ENCODE measurements around the gene CALCB.

CALCB gene

DNA sequence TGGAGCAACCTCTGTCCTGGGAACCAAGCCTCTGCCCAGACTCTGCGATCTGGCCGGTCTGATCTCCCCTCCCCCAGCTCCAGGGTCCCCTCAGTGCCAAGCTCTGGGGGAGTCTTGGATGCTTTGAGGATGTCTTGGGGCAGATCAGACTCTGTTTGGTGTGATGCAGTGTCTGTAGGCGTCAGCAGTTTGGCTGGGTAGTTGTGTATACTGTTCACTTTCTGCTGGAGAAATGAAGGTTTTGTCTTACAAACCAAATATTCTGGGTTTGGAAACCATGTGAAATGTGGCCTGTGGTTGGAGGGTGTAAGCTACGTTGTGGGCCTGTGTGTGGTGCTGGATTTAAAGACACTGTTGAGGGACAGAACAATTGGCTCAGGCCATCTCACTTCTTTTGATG, 46.0 kb downstream of the CALCB start:
- no peak for DNase-seq

DNA sequence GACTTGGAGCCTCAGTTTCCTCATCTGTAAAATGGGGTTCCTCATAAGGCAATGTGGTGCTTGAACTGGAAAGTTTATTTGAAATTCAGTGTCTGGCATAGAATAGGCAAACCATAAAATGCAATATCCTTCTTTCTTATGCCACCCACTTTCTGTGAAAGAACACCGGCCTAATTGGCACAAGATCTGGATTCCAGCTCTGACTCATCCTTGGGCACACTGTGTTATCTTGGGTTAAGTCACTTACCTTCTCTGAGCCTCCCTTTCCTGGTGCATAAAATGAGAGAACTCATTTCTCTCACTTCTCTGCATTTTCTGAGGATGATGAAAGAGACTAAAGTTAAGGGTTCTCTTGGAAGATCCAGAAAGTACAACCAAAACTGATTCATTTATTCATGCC, 46.4 kb downstream of the CALCB start:
- no peak for DNase-seq

DNA sequence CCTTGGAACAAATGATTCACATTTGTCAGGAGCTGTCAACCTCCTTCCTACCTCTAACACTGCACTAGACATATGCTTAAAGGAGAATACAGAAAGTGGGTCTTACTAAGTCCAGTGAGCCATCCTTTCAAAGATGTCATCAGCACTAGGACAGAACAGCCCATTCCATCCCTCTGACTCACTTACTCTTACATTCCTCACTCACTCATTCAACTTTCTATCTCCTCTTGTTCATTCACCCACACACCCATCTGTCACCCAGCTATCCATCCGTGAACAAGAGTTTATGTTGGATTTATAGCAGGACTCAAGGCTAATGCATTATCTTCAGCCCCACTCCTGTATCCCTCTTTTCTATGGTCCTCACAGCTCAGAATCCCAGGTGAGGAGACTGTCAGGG, 50.5 kb downstream of the CALCB start:
- DNase-seq, result no peak

DNA sequence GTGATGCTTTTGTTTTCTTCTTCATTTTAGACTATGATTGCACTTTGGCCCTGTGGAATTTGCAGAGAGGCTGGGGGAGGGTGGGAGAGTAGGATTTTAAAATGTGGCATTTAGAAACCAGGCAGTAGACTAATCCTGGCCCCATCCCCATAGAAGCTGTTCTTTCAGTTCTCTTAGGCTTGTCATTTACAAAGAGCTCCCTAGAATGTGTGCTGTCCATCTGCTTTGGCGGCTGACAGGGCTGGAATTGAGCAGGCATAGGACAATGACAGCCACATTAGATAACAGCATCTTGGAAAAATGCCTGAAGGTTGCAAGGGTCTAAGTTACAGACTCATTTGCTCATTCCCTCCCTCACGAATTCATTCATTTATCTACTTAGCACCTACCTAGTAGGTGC, 51.1 kb downstream of the CALCB start:
- DNase-seq, result no peak

DNA sequence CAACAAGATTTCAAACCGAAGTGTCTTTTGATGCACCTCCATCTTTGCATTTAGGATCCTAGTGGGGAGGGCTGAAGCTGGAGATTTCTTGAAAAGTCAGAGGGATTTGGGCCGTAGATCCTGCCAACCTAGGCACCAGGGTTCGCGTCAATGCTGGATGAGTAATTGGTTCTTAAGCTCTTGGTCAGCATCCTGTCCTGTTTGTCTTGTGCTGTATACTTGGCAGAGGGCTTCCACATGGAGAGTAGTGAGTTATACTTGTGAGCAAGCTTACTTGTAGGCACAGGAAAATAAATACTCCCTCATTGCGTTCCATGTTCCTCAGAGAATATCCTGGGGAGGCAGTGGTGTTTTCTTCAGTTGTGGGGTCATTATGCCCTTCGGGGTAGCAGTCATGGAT, 53.9 kb downstream of the CALCB start:
- DNase-seq, result no peak
